Endothelial cell of umbilical vein (primary cell): ENCODE measurements around the gene TUBB3. TPM values are rescaled to one million over a fixed set of nuclear protein-coding genes. Genes with fewer than 3 reads are reported as not detected.

Experiments used
- Bru-seq: library from RNA; stranded (reverse); fragments of 400-500 nt; gene quantifications from one replicate; lab custom pipeline; 2021; lab: Mats Ljungman, UMichigan
- BruChase-seq, 2 experiments: library from RNA; stranded (reverse); fragments of 400-500 nt; gene quantifications; one replicate each; lab custom pipeline; 2021; lab: Mats Ljungman, UMichigan
- BruUV-seq: library from RNA; stranded (reverse); fragments of 400-500 nt; replicated peaks from 2 replicates; lab custom pipeline; 2021; lab: Mats Ljungman, UMichigan
- CTCF ChIA-PET: fragments of 300-600, 350-600 bp; sonication (Branson Sonifier 250); formaldehyde crosslinking; loops from one replicate; lab custom pipeline; 2021; ENCODE audit warnings: antibody characterized with exemption, inconsistent platforms; lab: Charles Lee
- POLR2A ChIA-PET: fragments of 300-600, 350-600 bp; sonication (Branson Sonifier 250); formaldehyde crosslinking; loops from one replicate; lab custom pipeline; 2021; ENCODE audit warnings: antibody characterized with exemption, inconsistent platforms; lab: Charles Lee
- DNase-seq: peaks from one replicate; pipeline ENCODE4 v3.0.0-alpha.2; 2011; ENCODE audit warnings: low read depth, low spot score
- FAIRE-seq: peaks from 2 replicates; lab custom pipeline; 2011; peaks lifted over from hg19 to GRCh38; lab: Jason Lieb, UNC
- H2AFZ ChIP-seq: 2 replicates; pipeline ENCODE4 v1.6.0; 2012; ENCODE audit warnings: low read depth, low read length, control low read depth, inconsistent platforms
- H3K27ac ChIP-seq: 2 replicates; pipeline ENCODE4 v1.5.1; 2011; ENCODE audit warnings: low read depth, mild to moderate bottlenecking, control low read depth, low read length, moderate library complexity; ENCODE audit not compliant: insufficient read depth
- H3K27me3 ChIP-seq, 2 experiments: 2 replicates each; pipeline versions ENCODE4 v1.6.0 to v1.6.1; 2011; ENCODE audit warnings: low read length in 2 of 2, mixed read lengths in 1 of 2; ENCODE audit not compliant: control insufficient read depth in 2 of 2, insufficient read depth in 2 of 2
- H3K36me3 ChIP-seq, 2 experiments: 2 replicates in 1 of 2; 3 replicates in 1 of 2; pipeline ENCODE4 v1.5.1; 2011; ENCODE audit warnings: low read length in 2 of 2, mild to moderate bottlenecking in 1 of 2, moderate library complexity in 1 of 2; ENCODE audit not compliant: control insufficient read depth in 2 of 2, insufficient read depth in 2 of 2; ENCODE audit errors: extremely low read depth in 1 of 2
- H3K4me1 ChIP-seq: 3 replicates; pipeline ENCODE4 v1.5.1; 2011; ENCODE audit warnings: mild to moderate bottlenecking, low read length; ENCODE audit not compliant: control insufficient read depth, insufficient read depth; ENCODE audit errors: extremely low read depth
- H3K4me2 ChIP-seq: 2 replicates; pipeline ENCODE4 v1.6.1; 2011; ENCODE audit warnings: low read length, control low read depth, mixed read lengths; ENCODE audit not compliant: insufficient read depth
- H3K4me3 ChIP-seq, 3 experiments: fragments of 200-600 bp in 1 of 3; sonication (generic), shearing (Covaris generic) in 1 of 3; replicated peaks in 1 of 3; 2 replicates each; pipeline ENCODE4 v1.5.1; 2011 to 2016; ENCODE audit warnings: control low read depth in 3 of 3, low read length in 3 of 3, mild to moderate bottlenecking in 2 of 3, inconsistent platforms in 1 of 3, low read depth in 1 of 3, moderate library complexity in 1 of 3; ENCODE audit not compliant: insufficient read depth in 1 of 3
- H3K79me2 ChIP-seq: 2 replicates; pipeline ENCODE4 v1.6.0; 2012; ENCODE audit warnings: low read length, inconsistent platforms; ENCODE audit not compliant: control insufficient read depth, insufficient read depth
- H3K9ac ChIP-seq: replicated peaks from 2 replicates; pipeline ENCODE3; 2011; ENCODE audit warnings: low read length, control low read depth; ENCODE audit not compliant: insufficient read depth; ENCODE audit errors: extremely low read depth
- H3K9me1 ChIP-seq: replicated peaks from 3 replicates; pipeline ENCODE4 v1.6.0; 2011; ENCODE audit warnings: mild to moderate bottlenecking, low read length; ENCODE audit not compliant: control insufficient read depth, insufficient read depth; ENCODE audit errors: extremely low read depth
- H3K9me3 ChIP-seq: replicated peaks from 2 replicates; pipeline ENCODE4 v1.5.1; 2012; ENCODE audit warnings: low read length, inconsistent platforms; ENCODE audit not compliant: control insufficient read depth, insufficient read depth
- H4K20me1 ChIP-seq: replicated peaks from 2 replicates; pipeline ENCODE3; 2011; ENCODE audit warnings: mild to moderate bottlenecking, low read length; ENCODE audit not compliant: control insufficient read depth, insufficient read depth; ENCODE audit errors: extremely low read depth
- POLR2A ChIP-seq: IDR thresholded peaks from 2 replicates; pipeline ENCODE4 v1.6.1; 2012; ENCODE audit warnings: low read depth, mild to moderate bottlenecking, control low read depth, low read length
- POLR2AphosphoS5 ChIP-seq: IDR thresholded peaks from 2 replicates; pipeline ENCODE4 v1.6.1; 2012; ENCODE audit warnings: low read depth, mild to moderate bottlenecking, control low read depth, low read length, moderate library complexity; ENCODE audit not compliant: insufficient read depth
- dilution Hi-C: fragments of 300-500 bp; cut with MboI; formaldehyde crosslinking; loops from one replicate; pipeline ENCODE4 v1.15.0; 2019; ENCODE audit warnings: low sequenced_read_pairs; ENCODE audit not compliant: extremely low pct_ligation_motif_present
- intact Hi-C: fragments of 100-400 bp; cut with micrococcal nuclease; formaldehyde crosslinking; loops from one replicate; pipeline ENCODE4 v1.10.0; 2022
- long read RNA-seq: library from polyadenylated mRNA; stranded (forward); transcript quantifications from one replicate; pipeline ENCODE4 v2.0.0, GENCODE V29; 2021
- polyA minus RNA-seq, 3 experiments: library from RNA; depleted of rRNA, polyadenylated mRNA; stranded (reverse); fragments of >200 nt; gene quantifications; 1 replicate in 1 of 3; 2 replicates in 2 of 3; pipeline ENCODE4 v1.2.3, GENCODE V29; 2011
- polyA plus RNA-seq, 4 experiments: library from polyadenylated mRNA; depleted of rRNA in 3 of 4; stranded (reverse) in 3 of 4; unstranded in 1 of 4; fragments of >200 nt; gene quantifications; 2 replicates each; pipeline versions ENCODE4 v1.2.1 to v1.2.3, GENCODE V29; 2011 to 2012; ENCODE audit warnings: missing spikeins in 1 of 4
- total RNA-seq: library from RNA; stranded (reverse); gene quantifications from 2 replicates; pipeline ENCODE4 v1.2.3, GENCODE V29; 2021
- TF ChIP-seq, protein P1 (sequence below), 2 donors: IDR thresholded peaks; 1 replicate in 1 of 2; 2 replicates in 1 of 2; pipeline ENCODE4 v1.5.1; 2011; ENCODE audit warnings: low read length in 2 of 2, mild to moderate bottlenecking in 2 of 2, moderate library complexity in 2 of 2, control low read depth in 1 of 2, inconsistent platforms in 1 of 2, low read depth in 1 of 2; ENCODE audit not compliant: insufficient read depth in 1 of 2; ENCODE audit errors: extremely low read depth in 1 of 2

The TUBB3 gene
- 164 and 215 TPM in 2 replicates for total RNA-seq
- 170 and 214 TPM in 2 replicates for polyA plus RNA-seq
- 99.2 and 121 TPM in 2 replicates for polyA plus RNA-seq (2011; cell fraction: cytosol; rRNA removed)
- polyA plus RNA-seq (2011; cell fraction: nucleus; rRNA removed): 65.6 and 75.4 TPM in 2 replicates
- 275 and 337 TPM in 2 replicates for polyA plus RNA-seq (2012)
- polyA minus RNA-seq: 114 and 129 TPM in 2 replicates
- 17.8 TPM for polyA minus RNA-seq (2011; cell fraction: cytosol; rRNA and poly(A)+ RNA removed)
- polyA minus RNA-seq (2011; cell fraction: nucleus; rRNA and poly(A)+ RNA removed): 25.2 and 25.6 TPM in 2 replicates
- percentile 40 among the genes with signal in this experiment for Bru-seq, nascent RNA
- BruChase-seq, experiment 1, labeled RNA remaining after a 6-hour chase: percentile 62 among the genes with signal in this experiment
- percentile 40 among the genes with signal in this experiment for BruChase-seq, experiment 2, labeled RNA remaining after a 2-hour chase
- long read RNA-seq, transcript TUBB3-201 (4 exons, 1,769 nt): major isoform, 156 of 270 reads
- long read RNA-seq, partial matches to known transcripts: 3 of 270 reads
- long read RNA-seq, other reads (novel, unspliced or antisense): 110 of 270 reads

DNA sequence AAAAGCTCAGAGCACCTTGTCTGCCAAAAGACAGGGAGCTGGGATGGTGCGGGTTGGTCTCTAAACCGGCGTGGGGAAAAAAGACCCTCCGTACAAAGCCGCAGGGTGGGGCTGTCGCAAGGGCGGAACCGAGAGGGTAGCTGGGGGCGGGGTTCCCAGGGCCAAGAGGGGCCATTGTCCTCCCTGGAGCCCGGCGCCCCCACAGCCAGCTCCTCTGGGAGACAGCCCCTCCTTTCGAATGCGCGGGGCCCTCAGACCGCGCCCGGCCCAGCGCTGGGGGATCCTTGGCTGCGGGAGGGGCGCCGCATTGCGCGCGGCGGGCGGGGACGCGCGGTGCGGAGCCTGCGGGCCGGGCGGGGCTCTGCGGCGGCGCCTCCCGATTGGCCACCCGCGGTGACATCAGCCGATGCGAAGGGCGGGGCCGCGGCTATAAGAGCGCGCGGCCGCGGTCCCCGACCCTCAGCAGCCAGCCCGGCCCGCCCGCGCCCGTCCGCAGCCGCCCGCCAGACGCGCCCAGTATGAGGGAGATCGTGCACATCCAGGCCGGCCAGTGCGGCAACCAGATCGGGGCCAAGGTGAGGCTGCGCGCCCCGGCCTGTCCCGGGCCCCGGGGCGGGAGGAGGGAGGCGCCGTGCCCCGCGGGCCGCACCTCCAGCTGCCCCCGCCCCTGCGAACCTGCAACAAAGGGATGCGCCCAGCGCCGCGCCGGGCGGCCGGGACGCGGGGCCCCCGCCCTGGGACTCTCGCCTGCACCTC, at the start of gene TUBB3:
TSS of gene TUBB3 (plus strand) at position 459 of the 756 bp plus-strand sequence. CDS start at position 519, 60 bp downstream.
- ChIA-PET CTCF (interaction anchor here (0.6 to 2.2 kb wide), 7 partner anchors 11 to 588 kb away, joined by 3 to 24 read pairs (median 4); partner anchors contain the start of gene DBNDD1), POLR2A (interaction anchor here (0.9 to 2.6 kb wide), 8 partner anchors 9 to 106 kb away, joined by 3 to 21 read pairs (median 4); partner anchors contain the start of genes FANCA and TCF25)
- peak within 1 kb of the TSS; percentile 99 for H3K27ac ChIP-seq
- H3K4me2 ChIP-seq: peak within 1 kb of the TSS; percentile 97
- peaks cover 4% of the 10 kb centered on the region for H4K20me1 ChIP-seq
- no peaks in the 10 kb centered on the region for H3K27me3 ChIP-seq
- TF ChIP-seq, protein P1, sequence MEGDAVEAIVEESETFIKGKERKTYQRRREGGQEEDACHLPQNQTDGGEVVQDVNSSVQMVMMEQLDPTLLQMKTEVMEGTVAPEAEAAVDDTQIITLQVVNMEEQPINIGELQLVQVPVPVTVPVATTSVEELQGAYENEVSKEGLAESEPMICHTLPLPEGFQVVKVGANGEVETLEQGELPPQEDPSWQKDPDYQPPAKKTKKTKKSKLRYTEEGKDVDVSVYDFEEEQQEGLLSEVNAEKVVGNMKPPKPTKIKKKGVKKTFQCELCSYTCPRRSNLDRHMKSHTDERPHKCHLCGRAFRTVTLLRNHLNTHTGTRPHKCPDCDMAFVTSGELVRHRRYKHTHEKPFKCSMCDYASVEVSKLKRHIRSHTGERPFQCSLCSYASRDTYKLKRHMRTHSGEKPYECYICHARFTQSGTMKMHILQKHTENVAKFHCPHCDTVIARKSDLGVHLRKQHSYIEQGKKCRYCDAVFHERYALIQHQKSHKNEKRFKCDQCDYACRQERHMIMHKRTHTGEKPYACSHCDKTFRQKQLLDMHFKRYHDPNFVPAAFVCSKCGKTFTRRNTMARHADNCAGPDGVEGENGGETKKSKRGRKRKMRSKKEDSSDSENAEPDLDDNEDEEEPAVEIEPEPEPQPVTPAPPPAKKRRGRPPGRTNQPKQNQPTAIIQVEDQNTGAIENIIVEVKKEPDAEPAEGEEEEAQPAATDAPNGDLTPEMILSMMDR (IDR thresholded peaks at IDR 0.05; ENCODE audit: extremely low read depth in 1 of 2, insufficient read depth in 1 of 2, low read depth in 1 of 2, low read length in 2 of 2): no peak
- peak; percentile 100 for TF ChIP-seq POLR2AphosphoS5
- TF ChIP-seq POLR2A: peak; percentile 99
- H3K9ac ChIP-seq: peak within 1 kb of the TSS; percentile 97
- H3K4me1 ChIP-seq: peaks cover 34% of the 10 kb centered on the region
- TSS peak; percentile 41 for BruUV-seq
- peaks cover 0 to 3% of the 10 kb centered on the region in 2 experiments for H3K36me3 ChIP-seq
- H3K9me1 ChIP-seq: no peaks in the 10 kb centered on the region
- peak within 1 kb of the TSS; percentile 31 for H2AFZ ChIP-seq
- DNase-seq (peak; percentile 83), FAIRE-seq (no peak)
- peaks cover 7% of the 10 kb centered on the region for H3K79me2 ChIP-seq
- intact Hi-C loops (loop anchor here (2.0 to 5.0 kb wide), 4 partner anchors 100 to 221 kb away; partner anchors contain the start of genes FANCA, SPATA2L, VPS9D1 and ZNF276), dilution Hi-C loops (no loop called here)
- peak within 1 kb of the TSS; percentile 75 to 84 (median 79) for H3K4me3 ChIP-seq
- no peaks in the 10 kb centered on the region for H3K9me3 ChIP-seq
